B cell (primary cell): Measurements from ENCODE around the gene KRTAP19-2. TPM values are rescaled to one million over a fixed set of nuclear protein-coding genes. Genes with fewer than 3 reads are reported as not detected.

Experiments
- ATAC-seq: fragments of 200-7000 bp; cut with Tn5 transposase; one replicate; pipeline ENCODE4 v1.10.0; 2021; ENCODE audit warnings: low read depth, mild to moderate bottlenecking, moderate number of reproducible peaks, moderate library complexity
- CTCF ChIA-PET: fragments of 350-600 bp; sonication (Branson Sonifier 250); formaldehyde crosslinking; loops from one replicate; lab custom pipeline; 2021; ENCODE audit warnings: antibody characterized with exemption, inconsistent platforms; lab: Charles Lee
- POLR2A ChIA-PET: fragments of 350-600 bp; sonication (Branson Sonifier 250); formaldehyde crosslinking; loops from one replicate; lab custom pipeline; 2021; ENCODE audit warnings: antibody characterized with exemption; lab: Charles Lee
- DNase-seq: peaks from one replicate; pipeline ENCODE4 v3.0.0; 2013
- H2AFZ ChIP-seq: 2 replicates; pipeline ENCODE4 v1.6.1; 2012; ENCODE audit warnings: mild to moderate bottlenecking, low read depth, low read length; ENCODE audit not compliant: insufficient read depth, poor library complexity, severe bottlenecking
- H3K27ac ChIP-seq, 2 donors: 1 replicate in 1 of 2; 2 replicates in 1 of 2; pipeline ENCODE4 v1.5.1; 2012 to 2013; ENCODE audit warnings: low read length in 2 of 2, mild to moderate bottlenecking in 2 of 2, moderate library complexity in 1 of 2
- H3K27me3 ChIP-seq, 4 experiments: fragments of 200-600 bp in 1 of 4; sonication (generic) in 1 of 4; replicated peaks in 1 of 4; 1 replicate in 2 of 4; 2 replicates in 2 of 4; pipeline versions ENCODE4 v1.6.1 to v1.7.0; 2013 to 2016; ENCODE audit warnings: low read length in 3 of 4, mild to moderate bottlenecking in 2 of 4, mixed read lengths in 1 of 4, moderate library complexity in 1 of 4; ENCODE audit not compliant: insufficient read depth in 4 of 4, control insufficient read depth in 3 of 4; ENCODE audit errors: control extremely low read depth in 1 of 4
- H3K36me3 ChIP-seq, 2 experiments: replicated peaks in 1 of 2; 1 replicate in 1 of 2; 2 replicates in 1 of 2; pipeline versions ENCODE4 v1.6.1 to v1.7.1; 2013; ENCODE audit warnings: low read length in 1 of 2; ENCODE audit not compliant: insufficient read depth in 2 of 2, control insufficient read depth in 1 of 2; ENCODE audit errors: control extremely low read depth in 1 of 2, extremely low read depth in 1 of 2
- H3K4me1 ChIP-seq, 2 donors: fragments of 200-600 bp in 1 of 2; sonication (generic) in 1 of 2; 1 replicate in 1 of 2; 2 replicates in 1 of 2; pipeline versions ENCODE4 v1.5.1 to v1.6.1; 2013 to 2017; ENCODE audit warnings: low read length in 2 of 2; ENCODE audit not compliant: control insufficient read depth in 2 of 2, insufficient read depth in 2 of 2
- H3K4me2 ChIP-seq: replicated peaks from 2 replicates; pipeline ENCODE3; 2012; ENCODE audit warnings: mild to moderate bottlenecking, low read depth, low read length; ENCODE audit not compliant: poor library complexity, severe bottlenecking
- H3K4me3 ChIP-seq, 5 experiments: fragments of 200-600 bp in 1 of 5; sonication (generic) in 1 of 5; 1 replicate in 3 of 5; 2 replicates in 2 of 5; pipeline versions ENCODE4 v1.5.1 to v1.7.0; 2011 to 2016; ENCODE audit warnings: low read length in 4 of 5, mild to moderate bottlenecking in 4 of 5, low read depth in 2 of 5, control low read depth in 1 of 5, moderate library complexity in 1 of 5; ENCODE audit not compliant: insufficient read depth in 1 of 5; ENCODE audit errors: control extremely low read depth in 1 of 5, extremely low read depth in 1 of 5
- H3K79me2 ChIP-seq: fragments of 200-600 bp; sonication (generic); one replicate; pipeline ENCODE4 v1.6.0; 2016; ENCODE audit warnings: low read length; ENCODE audit not compliant: control insufficient read depth, insufficient read depth
- H3K9ac ChIP-seq: fragments of 200-600 bp; sonication (generic); 2 replicates; pipeline ENCODE4 v1.6.1; 2017; ENCODE audit warnings: mild to moderate bottlenecking, low read length, moderate library complexity
- H3K9me3 ChIP-seq, 3 donors: one replicate each; pipeline versions ENCODE4 v1.6.1 to v1.7.1; 2013; ENCODE audit warnings: low read length in 2 of 3; ENCODE audit not compliant: control insufficient read depth in 2 of 3, insufficient read depth in 1 of 3; ENCODE audit errors: control extremely low read depth in 1 of 3
- H4K20me1 ChIP-seq: 2 replicates; pipeline ENCODE4 v1.6.0; 2012; ENCODE audit warnings: mild to moderate bottlenecking, low read length; ENCODE audit not compliant: insufficient read depth, control insufficient read depth, poor library complexity, severe bottlenecking
- H3K27ac Mint-ChIP-seq: one replicate; pipeline ENCODE4 v1.8.0; 2021; ENCODE audit warnings: mixed read lengths
- H3K27me3 Mint-ChIP-seq: one replicate; pipeline ENCODE4 v1.8.0; 2021; ENCODE audit warnings: mixed read lengths
- H3K4me1 Mint-ChIP-seq: one replicate; pipeline ENCODE4 v1.8.0; 2021; ENCODE audit warnings: mixed read lengths
- H3K4me3 Mint-ChIP-seq: one replicate; pipeline ENCODE4 v1.8.0; 2021; ENCODE audit warnings: mixed read lengths
- H3K9me3 Mint-ChIP-seq: one replicate; pipeline ENCODE4 v1.8.0; 2022; ENCODE audit warnings: mixed read lengths; ENCODE audit not compliant: insufficient read depth
- CTCF ChIP-seq: fragments of 200-600 bp; IDR thresholded peaks from one replicate; pipeline ENCODE4 v1.8.0; 2022; ENCODE audit warnings: antibody characterized with exemption, mild to moderate bottlenecking
- EZH2 ChIP-seq: IDR thresholded peaks from 2 replicates; pipeline ENCODE4 v1.6.1; 2012; ENCODE audit warnings: borderline replicate concordance, low read depth, mild to moderate bottlenecking, moderate library complexity, low read length; ENCODE audit not compliant: insufficient read depth, poor library complexity, severe bottlenecking
- WGBS: methylation state at CpG from one replicate; pipeline ENCODE4 v1.1.5; 2013; ENCODE audit warnings: missing lambda C conversion rate; ENCODE audit not compliant: insufficient coverage; 5-methylcytosine and 5-hydroxymethylcytosine counted together
- intact Hi-C: fragments of 100-400 bp; cut with micrococcal nuclease; formaldehyde crosslinking; loops from one replicate; pipeline ENCODE4 v1.10.0; 2022
- polyA minus RNA-seq: library from RNA; depleted of rRNA, polyadenylated mRNA; stranded (reverse); fragments of >200 nt; gene quantifications from 2 replicates; pipeline ENCODE4 v1.2.3, GENCODE V29; 2012
- polyA plus RNA-seq: library from polyadenylated mRNA; depleted of rRNA; stranded (reverse); fragments of >200 nt; gene quantifications from 2 replicates; pipeline ENCODE4 v1.2.3, GENCODE V29; 2012
- total RNA-seq, 2 donors: library from RNA; stranded (reverse); fragments of 120-200 nt in 1 of 2; gene quantifications; 1 replicate in 1 of 2; 2 replicates in 1 of 2; pipeline versions ENCODE4 v1.2.3 to v1.2.4, GENCODE V29; 2013 to 2022

The KRTAP19-2 gene
- not detected in 2 replicates for total RNA-seq
- total RNA-seq (2013), result not detected
- polyA plus RNA-seq, result not detected in 2 replicates
- not detected in 2 replicates for polyA minus RNA-seq

- no peak within 1 kb of the TSS for H3K4me3 Mint-ChIP-seq
- WGBS, result no CpG with 5 or more reads among the region's 2 CpGs
- Histone ChIP-seq H3K36me3 (no peaks in the 10 kb centered on the region), H3K27ac (no peak within 1 kb of the TSS), H3K4me1 (no peaks in the 10 kb centered on the region), H3K27me3 (no peaks in the 10 kb centered on the region), H3K4me3 (no peak within 1 kb of the TSS), H2AFZ (no peak within 1 kb of the TSS), H3K9ac (no peak within 1 kb of the TSS), H3K79me2 (no peaks in the 10 kb centered on the region), H3K4me2 (no peak within 1 kb of the TSS), H4K20me1 (no peaks in the 10 kb centered on the region), H3K9me3 (peaks cover 0 to 10% (median 8%) of the 10 kb centered on the region in 3 donors)
- ChIA-PET CTCF (no interaction called here), POLR2A (no interaction called here)
- DNase-seq (no peak), ATAC-seq (no peak)
- H3K27me3 Mint-ChIP-seq, result no peaks in the 10 kb centered on the region
- TF ChIP-seq CTCF, result no peak
- TF ChIP-seq EZH2, result no peak
- peaks cover 6% of the 10 kb centered on the region for H3K9me3 Mint-ChIP-seq
- H3K4me1 Mint-ChIP-seq, result no peaks in the 10 kb centered on the region
- no peak within 1 kb of the TSS for H3K27ac Mint-ChIP-seq
- intact Hi-C loops, result no loop called here
Observed at GRCh38 chr21:30487336-30487735, at the start of gene KRTAP19-2. KRTAP19-2 (minus strand) TSS chr21:30487436; CDS start chr21:30487348, 88 bp downstream.

GRCh38 chr21:30518876-30519275, 31.6 kb upstream of the KRTAP19-2 start:
- ATAC-seq (no peak), DNase-seq (no peak)
- no peaks in the 10 kb centered on the region for H3K36me3 ChIP-seq
- CTCF ChIA-PET, result no interaction called here
- H3K4me1 ChIP-seq, result no peaks in the 10 kb centered on the region
- no peak overlapping the region for H3K4me2 ChIP-seq
- H3K27ac Mint-ChIP-seq, result no peak overlapping the region
- H3K27me3 ChIP-seq, result no peaks in the 10 kb centered on the region
- H4K20me1 ChIP-seq, result no peaks in the 10 kb centered on the region
- intact Hi-C loops, result no loop called here
- no peak for TF ChIP-seq CTCF
- TF ChIP-seq EZH2, result no peak
- H3K27ac ChIP-seq, result no peak overlapping the region
- no peaks in the 10 kb centered on the region for H3K27me3 Mint-ChIP-seq
- H2AFZ ChIP-seq, result no peak overlapping the region
- no peaks in the 10 kb centered on the region for H3K4me1 Mint-ChIP-seq
- H3K9ac ChIP-seq, result no peak overlapping the region
- H3K79me2 ChIP-seq, result no peaks in the 10 kb centered on the region
- 100% methylated on average over 1 of the region's 1 CpG for whole genome bisulfite sequencing
- H3K9me3 Mint-ChIP-seq, result no peaks in the 10 kb centered on the region
- H3K4me3 ChIP-seq, result no peak overlapping the region
- H3K4me3 Mint-ChIP-seq, result no peak overlapping the region
- peaks cover 0 to 3% (median 1%) of the 10 kb centered on the region in 3 donors for H3K9me3 ChIP-seq
- POLR2A ChIA-PET, result no interaction called here
